Measurements from ENCODE around the gene E2F2. TPM values are rescaled to one million over a fixed set of nuclear protein-coding genes. Genes with fewer than 3 reads are reported as not detected.

Gene E2F2
- total RNA-seq, 4 donors from 2014 or later: 0.10 to 0.27 (median 0.17) TPM; not detected in 1

DNA sequence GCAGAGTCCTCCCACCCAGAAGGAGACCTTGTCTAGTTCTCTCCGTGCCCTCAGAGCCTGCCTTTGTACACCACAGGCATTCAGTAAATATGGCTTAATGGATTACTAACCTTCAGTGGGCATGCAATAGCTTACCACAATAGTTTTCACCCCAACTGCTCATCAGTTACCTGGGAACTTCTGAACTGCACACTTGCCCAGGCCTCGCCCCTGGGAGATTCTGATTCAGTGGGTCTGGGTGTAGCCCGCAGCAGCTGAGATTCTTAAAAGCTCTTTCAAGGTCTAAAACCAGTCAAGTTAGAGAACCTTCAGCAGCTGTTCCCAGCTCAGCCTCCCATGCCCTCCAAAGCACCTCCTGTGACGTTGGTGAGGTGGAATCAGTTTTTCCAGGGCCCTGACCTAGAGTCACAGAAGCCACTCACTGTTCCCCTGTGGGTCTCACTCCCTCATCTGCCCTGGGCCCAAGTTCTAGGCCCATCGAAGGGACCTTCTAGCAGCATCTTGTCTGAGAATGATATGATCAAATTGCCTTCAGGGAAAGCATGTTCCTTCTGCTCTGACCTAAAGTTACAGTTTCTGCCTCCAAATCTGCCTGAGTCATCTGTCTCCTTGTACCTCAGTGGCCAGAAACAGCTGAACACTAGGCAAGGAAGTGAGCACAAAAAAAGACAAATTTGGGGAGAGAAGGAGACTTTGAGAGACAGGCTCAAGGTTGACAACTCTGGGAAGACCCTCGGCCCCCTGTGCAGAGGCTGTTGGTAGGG is 57.8 kb downstream of the E2F2 start:
- no peaks in the 10 kb centered on the region for H3K36me3 ChIP-seq
- TF ChIP-seq, protein P1, sequence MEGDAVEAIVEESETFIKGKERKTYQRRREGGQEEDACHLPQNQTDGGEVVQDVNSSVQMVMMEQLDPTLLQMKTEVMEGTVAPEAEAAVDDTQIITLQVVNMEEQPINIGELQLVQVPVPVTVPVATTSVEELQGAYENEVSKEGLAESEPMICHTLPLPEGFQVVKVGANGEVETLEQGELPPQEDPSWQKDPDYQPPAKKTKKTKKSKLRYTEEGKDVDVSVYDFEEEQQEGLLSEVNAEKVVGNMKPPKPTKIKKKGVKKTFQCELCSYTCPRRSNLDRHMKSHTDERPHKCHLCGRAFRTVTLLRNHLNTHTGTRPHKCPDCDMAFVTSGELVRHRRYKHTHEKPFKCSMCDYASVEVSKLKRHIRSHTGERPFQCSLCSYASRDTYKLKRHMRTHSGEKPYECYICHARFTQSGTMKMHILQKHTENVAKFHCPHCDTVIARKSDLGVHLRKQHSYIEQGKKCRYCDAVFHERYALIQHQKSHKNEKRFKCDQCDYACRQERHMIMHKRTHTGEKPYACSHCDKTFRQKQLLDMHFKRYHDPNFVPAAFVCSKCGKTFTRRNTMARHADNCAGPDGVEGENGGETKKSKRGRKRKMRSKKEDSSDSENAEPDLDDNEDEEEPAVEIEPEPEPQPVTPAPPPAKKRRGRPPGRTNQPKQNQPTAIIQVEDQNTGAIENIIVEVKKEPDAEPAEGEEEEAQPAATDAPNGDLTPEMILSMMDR (IDR thresholded peaks at IDR 0.05): no peak
- no peak for TF ChIP-seq POLR2A (IDR thresholded peaks at IDR 0.05)
- 68 to 72% methylated on average over 6 of the region's 6 CpGs for WGBS, 2 donors
- H3K27me3 ChIP-seq: no peaks in the 10 kb centered on the region
- intact Hi-C loops (cut with DNase I): no loop called here
- H3K4me1 ChIP-seq: peaks cover 16 to 55% of the 10 kb centered on the region in 2 donors
- peak overlapping the region; percentile 35 to 56 (median 53) for H3K27ac ChIP-seq
- peak; percentile 51 to 52 for DNase-seq
- H3K9me3 ChIP-seq: no peaks in the 10 kb centered on the region
- no peak overlapping the region for H3K4me3 ChIP-seq (replicated peaks in 1 of 3)

DNA sequence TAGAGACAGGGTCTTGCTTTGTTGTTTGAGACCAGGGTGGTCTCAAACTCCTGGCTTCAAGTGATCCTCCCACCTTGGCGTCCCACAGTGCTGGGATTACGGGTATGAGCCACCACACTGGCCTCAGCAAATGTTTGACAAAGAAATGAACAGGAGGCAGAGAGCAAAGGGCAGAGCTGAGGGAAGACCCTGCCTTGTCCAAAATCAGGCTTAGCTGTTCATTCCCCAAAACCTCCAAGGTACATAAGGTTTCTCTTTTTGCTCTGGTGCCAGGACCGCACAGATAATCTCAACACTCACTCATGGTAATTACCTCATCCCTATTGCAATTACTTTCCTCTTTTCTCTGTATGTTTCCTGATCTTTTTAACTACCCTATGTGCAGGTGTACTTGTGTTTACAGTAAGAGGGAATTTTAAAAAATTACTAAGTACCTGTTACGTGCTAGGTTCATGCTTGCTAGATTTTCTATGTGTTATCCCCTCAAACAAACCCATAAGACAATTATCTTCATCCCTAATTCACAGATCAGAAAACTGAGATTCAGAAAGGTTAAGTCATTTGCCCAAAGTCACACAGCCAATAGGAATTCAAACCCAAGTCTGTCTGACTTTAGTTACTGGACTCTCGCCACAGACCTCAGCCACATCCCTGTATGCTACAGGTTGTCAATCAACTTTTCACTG is 58.5 kb downstream of the E2F2 start:
- H3K9me3 ChIP-seq: no peaks in the 10 kb centered on the region
- intact Hi-C loops (cut with DNase I): no loop called here
- TF ChIP-seq POLR2A (IDR thresholded peaks at IDR 0.05): no peak
- TF ChIP-seq, protein P1 (IDR thresholded peaks at IDR 0.05): no peak
- peak overlapping the region in 2 of 3 donors; percentile 53 to 56 for H3K27ac ChIP-seq
- 96 to 97% methylated on average over 5 of the region's 5 CpGs for WGBS, 2 donors
- no peaks in the 10 kb centered on the region for H3K36me3 ChIP-seq
- no peak overlapping the region for H3K4me3 ChIP-seq (replicated peaks in 1 of 3)
- no peaks in the 10 kb centered on the region for H3K27me3 ChIP-seq
- DNase-seq: no peak
- peaks cover 16 to 55% of the 10 kb centered on the region in 2 donors for H3K4me1 ChIP-seq

DNA sequence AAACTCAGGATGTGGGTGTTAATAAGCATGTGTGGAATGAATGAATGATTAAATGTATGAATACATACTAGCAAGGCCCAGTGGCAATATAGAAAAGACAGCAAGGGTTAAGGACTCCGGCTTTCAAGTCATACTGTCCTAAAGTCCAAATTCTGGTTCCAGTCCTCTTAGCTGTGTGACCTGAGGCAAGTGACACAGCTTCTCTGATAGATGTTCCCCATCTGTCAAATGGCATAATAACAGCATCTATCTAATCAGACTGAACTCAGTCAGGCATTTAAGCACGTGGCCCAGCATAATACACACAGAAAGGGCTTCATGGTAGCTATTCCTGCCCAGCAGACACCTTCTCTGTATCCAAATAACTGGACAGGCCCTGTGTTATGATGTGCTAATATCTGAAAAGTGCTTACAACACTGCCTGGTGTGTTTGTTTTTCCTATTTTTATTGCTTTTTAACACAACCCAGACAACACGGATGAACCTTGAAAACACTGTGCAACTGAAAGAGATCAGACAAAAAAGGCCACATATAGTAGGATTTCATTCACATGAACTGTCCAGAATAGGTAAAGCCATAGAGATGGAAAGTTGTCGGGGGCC is 59.5 kb downstream of the E2F2 start:
- TF ChIP-seq, protein P1 (IDR thresholded peaks at IDR 0.05): no peak
- TF ChIP-seq POLR2A (IDR thresholded peaks at IDR 0.05): no peak
- intact Hi-C loops (cut with DNase I): no loop called here
- H3K27me3 ChIP-seq: no peaks in the 10 kb centered on the region
- H3K4me3 ChIP-seq (replicated peaks in 1 of 3): no peak overlapping the region
- no peak for DNase-seq
- no peaks in the 10 kb centered on the region for H3K9me3 ChIP-seq
- H3K36me3 ChIP-seq: no peaks in the 10 kb centered on the region
- 77 to 79% methylated on average over 4 of the region's 4 CpGs for WGBS, 2 donors
- H3K27ac ChIP-seq: peak overlapping the region in 1 of 3 donors; percentile 51
- peaks cover 16 to 55% of the 10 kb centered on the region in 2 donors for H3K4me1 ChIP-seq

DNA sequence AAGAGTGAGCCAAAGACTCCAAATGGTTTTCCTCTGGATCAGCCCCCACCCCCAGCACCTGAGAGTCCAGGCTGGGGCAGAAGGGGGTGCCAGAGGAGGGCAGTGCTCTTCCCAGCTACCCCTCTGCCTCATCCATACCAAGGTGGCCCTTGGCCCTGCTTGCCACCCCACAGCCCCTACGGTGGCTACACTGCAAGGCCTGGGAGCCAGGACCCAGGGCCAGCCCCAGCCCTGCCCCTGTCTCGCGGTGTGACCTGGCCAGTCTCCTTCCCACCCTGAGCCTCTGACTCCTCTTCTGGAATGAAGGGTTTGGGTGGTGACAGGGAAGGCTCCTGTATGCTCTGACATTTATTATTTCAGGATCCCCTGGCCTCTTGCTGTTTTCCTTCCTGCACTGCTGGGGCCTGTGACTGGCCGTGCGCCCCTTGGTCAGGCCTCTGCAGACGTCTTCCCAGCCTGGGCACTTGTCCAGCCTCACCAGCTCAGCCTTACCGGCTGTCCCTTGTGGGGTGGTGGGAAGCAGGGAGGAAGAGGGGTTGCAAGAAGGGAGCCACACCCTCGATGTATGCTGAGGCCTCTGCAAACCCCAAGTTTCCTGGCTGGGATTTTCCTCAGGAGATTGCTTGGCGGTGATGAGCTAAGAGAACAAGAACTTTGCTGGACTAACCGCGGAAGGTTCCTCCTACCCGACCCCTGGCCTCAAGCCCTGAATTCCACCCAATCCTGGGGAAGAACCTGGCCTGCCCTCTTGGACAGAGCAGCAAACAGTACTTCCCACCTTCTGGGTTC is 60.6 kb downstream of the E2F2 start:
- intact Hi-C loops (cut with DNase I): no loop called here
- Histone ChIP-seq H3K4me1 (peaks cover 15 to 50% of the 10 kb centered on the region in 2 donors), H3K36me3 (no peaks in the 10 kb centered on the region), H3K27ac (peak overlapping the region; percentile 24 to 67 (median 51)), H3K4me3 (replicated peaks in 1 of 3) (no peak overlapping the region), H3K9me3 (no peaks in the 10 kb centered on the region), H3K27me3 (no peaks in the 10 kb centered on the region)
- whole genome bisulfite sequencing, 2 donors: 67 to 71% methylated on average over 10 of the region's 12 CpGs
- no peak for TF ChIP-seq POLR2A (IDR thresholded peaks at IDR 0.05)
- TF ChIP-seq, protein P1 (IDR thresholded peaks at IDR 0.05): no peak
- no peak for DNase-seq

All from thyroid gland (tissue), 4 donors.